ENCODE data around the gene TBC1D10A.
"Not testable (repeated sequence)": the region's sequence is repeated elsewhere in the genome, so short reads cannot be mapped to it uniquely, and the experiment has no call there.

Gene TBC1D10A

GRCh38 chr22:30347255-30347892, 20.6 kb upstream of the TBC1D10A start:
- no peak for DNase-seq

DNA sequence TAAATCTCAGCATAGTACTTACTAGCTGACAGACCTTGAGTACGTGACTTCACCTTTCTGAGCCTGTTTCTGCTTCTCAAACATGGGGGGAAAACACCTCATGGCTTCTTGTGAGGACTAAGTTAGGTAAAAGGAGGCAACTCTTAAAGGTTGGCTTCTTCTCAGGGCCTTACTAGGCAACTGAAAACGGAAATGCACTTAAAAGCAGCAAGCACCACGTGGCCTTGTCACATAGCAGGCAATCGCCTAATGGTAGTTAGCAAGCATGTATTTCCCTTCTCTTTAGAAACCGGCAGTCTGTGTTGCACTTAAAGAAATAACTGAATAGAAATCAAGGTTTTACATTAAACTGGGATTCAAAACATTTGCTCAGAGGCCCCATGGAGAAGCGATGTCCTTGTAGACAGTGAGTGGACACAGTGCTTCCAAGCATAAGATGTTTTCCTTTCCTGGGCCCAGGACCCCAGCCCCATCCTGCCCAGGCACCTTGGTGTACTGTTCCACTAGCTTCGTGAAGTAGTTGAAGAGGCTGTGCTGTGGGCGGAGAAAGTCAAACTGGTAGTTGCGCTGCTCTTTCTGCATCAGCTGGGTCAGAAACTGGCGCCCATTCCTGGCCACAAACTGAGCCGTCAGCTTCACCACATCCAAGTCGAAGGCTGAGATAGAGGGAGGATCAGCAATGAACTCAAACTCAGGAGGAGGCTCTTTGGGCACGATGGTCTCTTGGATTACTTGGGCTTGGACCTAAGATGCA, 17.9 kb upstream of the TBC1D10A start:
- no peak for DNase-seq

DNA sequence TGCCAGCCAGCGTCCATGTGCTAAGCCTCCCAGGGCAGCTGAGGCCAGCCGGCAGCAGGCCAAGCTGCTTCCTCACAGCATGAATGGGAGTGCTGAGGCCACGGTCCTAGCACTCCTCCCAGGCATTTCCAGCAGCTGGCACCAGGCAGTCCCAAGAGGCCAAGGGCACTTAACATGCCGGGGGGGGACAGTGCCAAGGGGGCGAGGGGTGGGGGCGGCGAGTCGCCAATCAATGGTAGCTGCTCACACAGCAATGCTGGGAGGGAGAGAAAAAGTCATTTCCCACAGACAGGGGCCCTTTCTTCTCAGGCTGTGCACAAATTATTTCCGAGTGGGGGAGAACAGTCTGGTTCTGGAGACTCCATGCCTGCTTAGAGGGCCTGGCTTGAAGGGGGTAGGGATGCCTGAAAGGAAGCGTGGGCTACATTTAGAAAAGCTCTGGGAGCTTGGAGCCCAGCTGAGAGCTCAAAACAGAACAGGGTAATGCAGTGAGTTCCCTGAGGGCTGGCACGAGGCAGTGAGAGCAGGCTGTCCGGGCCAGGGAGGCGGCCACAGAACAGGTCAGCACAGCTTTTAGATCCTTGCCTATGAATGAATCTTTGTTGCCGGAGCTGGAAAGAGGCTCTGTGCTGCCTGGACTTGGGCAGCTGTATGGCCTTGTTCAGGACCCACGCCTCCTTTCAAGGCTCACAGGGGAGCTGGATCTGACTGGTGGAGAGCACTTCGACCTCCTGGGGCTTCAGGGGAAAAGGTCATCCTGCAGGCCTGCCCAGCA, 14.4 kb upstream of the TBC1D10A start:
- DNase-seq = no peak

GRCh38 chr22:30338802-30339201, 12.1 kb upstream of the TBC1D10A start:
- no peak for DNase-seq

DNA sequence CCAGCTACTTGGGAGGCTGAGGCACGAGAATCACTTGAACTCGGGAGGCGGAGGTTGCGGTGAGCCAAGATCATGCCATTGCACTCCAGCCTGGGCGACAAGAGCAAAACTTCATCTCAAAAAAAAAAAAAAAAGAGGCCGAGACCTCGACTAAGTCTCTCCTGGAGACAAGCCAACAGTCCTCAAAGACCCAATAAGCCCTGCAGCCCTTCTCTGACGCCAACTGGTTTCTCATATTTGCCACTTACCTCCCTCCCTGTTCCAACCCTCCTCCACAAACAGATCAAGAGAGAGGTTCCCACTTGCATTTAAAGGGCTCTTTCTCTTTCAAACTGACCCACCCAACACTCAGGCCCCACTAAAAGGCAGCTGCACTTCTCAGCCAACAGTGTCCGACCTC, 11.6 kb upstream of the TBC1D10A start:
- DNase-seq = not testable (repeated sequence)

GRCh38 chr22:30337461-30337778, 10.7 kb upstream of the TBC1D10A start:
- no peak for DNase-seq

DNA sequence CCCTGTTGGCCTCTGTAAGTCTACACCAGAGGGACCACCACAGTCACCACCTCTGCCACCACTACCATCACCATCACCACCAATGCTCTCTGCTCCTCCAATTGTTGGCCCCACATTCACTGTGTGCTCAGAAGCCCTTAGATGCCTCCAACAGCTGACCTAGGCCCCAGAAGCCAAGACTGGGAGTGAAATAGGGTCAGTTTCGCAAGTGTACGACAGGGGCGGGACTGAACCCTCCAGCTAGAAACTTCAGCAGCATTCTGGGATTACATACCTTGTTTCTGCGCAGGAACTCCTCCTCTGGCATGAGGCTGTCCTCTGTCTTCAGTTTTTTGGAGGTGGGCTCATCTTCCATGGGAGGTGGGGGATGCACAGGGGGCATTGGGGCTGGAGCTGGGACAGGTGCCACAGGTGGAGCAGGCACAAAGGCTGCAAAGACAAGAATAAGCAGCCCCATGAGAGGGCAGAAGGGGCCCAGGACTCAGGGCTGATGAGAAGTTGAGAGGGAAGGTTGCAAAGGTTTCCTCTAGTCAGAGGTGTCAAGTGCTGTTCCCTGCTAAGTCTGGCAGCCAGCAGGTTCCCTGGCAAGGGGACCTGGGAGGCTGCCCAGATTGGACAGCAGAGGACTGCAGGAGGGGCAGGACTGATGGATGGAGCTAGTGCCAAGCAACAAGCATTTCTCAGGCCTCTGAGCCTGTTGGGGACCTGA, 10.2 kb upstream of the TBC1D10A start:
- no peak for DNase-seq

DNA sequence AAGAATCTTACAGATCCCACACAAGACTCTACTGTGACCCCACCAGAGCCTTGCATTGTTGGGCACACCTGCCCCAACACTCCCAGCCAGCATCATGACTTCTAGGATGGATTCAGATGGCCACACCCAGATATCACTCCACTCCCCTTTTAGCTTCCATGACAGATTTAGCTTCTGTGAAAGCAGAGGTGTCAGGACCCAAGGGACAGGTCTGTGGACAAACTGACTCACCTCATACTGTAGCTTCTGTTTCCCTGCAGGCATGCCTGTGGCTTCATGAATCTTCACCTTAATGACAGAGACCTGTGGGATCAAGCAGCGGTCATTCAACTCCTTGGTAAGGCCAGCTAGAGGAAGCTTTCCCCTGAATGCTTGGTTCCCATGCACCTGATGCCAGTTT, 8.5 kb upstream of the TBC1D10A start:
- no peak for DNase-seq

- no peak for DNase-seq
Observed at GRCh38 chr22:30334646-30335045, 7.9 kb upstream of the TBC1D10A start.

- no peak for DNase-seq
Observed at GRCh38 chr22:30333707-30334087, 7.0 kb upstream of the TBC1D10A start.

- no peak for DNase-seq
Observed at GRCh38 chr22:30332994-30333706, 6.4 kb upstream of the TBC1D10A start.

DNA sequence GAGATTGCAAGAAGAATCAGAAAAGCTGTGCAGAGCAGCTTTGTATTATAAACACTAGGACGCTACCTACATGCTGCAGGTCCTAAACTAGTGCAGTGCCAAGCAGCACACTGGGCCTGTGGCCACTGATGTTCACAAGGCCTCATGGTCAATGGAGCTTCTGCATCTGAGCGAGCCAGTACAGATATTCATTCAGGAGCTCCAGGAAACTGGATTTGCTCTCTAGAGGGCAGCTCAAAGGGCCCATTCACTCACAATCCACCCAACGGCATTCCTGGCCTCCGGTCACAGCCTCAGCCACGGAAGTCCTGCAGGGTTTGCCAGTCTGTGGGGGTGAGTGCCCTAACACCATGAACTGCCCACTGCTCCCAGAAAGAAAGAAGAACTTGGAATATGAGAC, 5.8 kb upstream of the TBC1D10A start:
- no peak for DNase-seq

GRCh38 chr22:30328466-30329049, 1.8 kb upstream of the TBC1D10A start:
- DNase-seq = no peak

DNA sequence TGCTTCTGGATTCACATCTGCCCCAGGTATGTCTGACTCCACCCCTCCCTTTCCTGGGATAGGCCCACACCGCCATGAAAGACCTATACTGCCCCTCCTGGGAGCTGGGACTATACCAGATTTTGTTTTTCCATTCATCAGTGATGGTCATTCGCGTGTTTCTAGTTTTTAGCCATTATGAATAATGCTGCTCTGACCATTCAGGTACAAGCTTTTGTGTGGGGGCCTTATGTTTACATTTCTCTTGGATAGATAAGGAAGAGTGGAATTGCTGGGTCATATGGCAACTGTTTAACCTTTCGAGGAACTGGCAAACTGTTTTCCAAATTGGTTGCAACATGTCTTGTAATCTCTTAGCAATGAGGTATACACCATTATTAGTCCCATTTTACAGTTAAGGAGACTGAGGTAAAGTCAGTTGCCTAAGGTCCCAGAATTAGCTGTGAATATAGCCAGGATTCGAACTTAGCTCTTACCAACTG, 1.2 kb upstream of the TBC1D10A start:
- no peak for DNase-seq

GRCh38 chr22:30326255-30326705, 461 bp downstream of the TBC1D10A start:
- DNase-seq = no peak

DNA sequence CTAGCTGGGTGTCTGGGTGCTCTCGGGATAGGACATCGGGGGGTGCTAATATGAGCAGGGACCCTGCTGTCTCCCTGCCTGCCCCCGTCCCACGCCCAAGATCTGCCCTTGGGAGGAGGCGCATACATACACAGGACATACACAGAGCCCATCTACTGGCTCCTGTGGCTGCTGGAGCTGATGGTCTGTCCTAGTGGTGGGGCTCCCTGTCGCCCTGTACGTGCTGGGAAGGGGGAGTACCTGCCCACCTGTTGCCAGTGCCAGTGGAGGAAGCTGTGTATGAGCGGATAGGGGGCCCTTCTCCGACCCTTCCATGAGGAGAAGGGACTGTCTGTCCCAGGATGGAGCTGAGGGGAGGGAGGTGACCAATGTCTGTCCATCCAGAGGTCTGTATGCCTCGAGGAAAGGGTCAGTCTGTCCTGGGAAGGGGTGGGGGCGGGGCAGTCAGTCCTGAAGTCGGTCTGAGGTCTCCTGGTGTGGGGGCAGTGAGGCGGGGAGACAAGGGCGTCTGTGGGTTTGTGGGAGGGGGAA, 952 bp downstream of the TBC1D10A start:
- no peak for DNase-seq

DNA sequence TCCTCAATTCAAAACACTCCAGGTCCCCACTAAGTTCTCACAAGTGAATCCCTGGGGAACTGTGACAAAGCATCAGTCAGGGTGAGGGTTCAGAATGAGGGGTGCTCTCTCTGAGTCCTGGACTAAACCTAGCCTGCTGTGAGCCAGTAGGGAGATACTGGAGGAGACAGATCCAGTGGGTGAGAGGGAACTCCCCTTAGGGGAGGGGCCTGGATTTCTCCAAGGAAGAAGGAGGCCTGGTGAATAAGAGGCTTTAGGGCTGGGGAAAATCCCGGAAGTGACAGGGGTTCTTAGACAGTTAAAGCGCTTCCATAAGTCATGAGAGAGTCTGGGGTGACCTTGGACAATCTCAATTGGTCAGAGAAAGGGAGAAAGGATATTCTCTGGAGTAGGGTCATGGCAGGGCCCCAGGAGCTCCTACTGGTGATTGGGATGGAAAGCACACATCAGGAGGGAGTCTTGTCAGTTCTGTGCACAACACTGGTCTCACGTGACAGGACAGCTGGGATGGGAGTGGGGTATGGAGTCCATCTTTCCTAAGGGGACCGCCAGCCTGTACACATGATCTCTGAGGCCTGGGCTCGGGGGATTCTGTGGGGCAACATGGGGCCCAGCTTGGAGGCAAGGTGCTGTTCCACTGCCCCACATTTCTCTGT, 1.5 kb downstream of the TBC1D10A start:
- DNase-seq = no peak

DNA sequence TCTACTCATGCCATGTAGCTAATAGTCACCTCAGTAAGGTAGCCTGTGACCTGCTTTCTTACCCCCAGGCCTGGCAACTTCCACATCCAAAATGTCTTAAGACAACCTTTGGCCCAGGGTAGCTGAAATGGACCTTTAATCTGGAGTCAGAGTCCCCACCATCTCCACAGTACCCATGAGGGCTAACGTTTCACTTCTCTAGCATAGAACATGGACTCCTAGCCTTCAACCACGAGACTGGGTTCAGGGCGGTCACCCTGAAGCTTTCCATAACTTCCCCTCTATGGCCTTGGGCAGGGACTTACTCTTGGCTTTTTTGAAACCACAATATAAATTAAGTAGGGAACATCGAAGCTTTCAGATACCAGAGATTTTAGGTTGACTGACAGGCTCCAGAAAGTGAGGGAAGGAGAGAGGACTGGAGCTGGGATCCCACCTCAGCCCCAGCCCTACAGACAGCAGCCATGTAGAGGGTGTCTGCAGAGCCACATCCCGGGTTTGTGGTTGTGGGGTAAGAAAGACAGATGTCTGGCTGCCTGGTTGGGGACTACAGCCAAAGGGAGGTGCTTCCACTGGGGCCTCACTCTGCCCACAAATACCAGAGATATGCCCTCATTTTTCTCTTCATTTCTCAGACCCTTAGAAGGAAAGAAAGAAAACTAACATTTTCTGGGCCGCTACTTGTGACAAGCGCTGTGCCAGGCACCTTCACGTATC, 2.6 kb downstream of the TBC1D10A start:
- DNase-seq = no peak

DNA sequence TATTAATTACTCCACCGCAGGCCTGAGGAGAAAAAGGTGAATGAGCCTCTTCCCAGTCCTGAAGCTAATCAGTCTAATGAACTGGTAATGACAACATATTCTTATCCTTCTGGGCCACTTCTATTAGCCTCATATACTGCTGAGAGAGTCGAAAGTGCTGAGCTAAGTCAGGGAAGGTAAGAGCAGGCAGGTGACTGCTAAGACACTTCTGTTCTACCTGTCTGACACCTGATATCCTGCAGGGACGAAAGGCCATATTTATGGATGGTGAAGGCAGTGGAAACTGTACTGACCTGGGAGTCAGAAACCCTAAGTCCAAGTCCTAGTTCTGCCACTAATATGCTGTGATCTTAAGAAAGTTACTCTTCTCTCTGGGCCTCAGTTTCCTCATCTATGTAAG, 3.5 kb downstream of the TBC1D10A start:
- no peak for DNase-seq

- DNase-seq = no peak
Observed at GRCh38 chr22:30321461-30321860, 5.3 kb downstream of the TBC1D10A start.

All from effector CD4-positive, alpha-beta T cell (primary cell).